Sigmoid colon (tissue), 7 donors: ENCODE measurements around the gene PGAP3. TPM values are rescaled to one million over a fixed set of nuclear protein-coding genes. Genes with fewer than 3 reads are reported as not detected.
A peak's percentile ranks its signal among the peaks of the same experiment; 100 is the strongest.

Source experiments
- DNase-seq: peaks from one replicate; pipeline ENCODE4 v3.0.0-alpha.2; 2019
- H3K27ac ChIP-seq, 4 donors: fragments of 200-600 bp; sonication (generic); one replicate each; pipeline ENCODE4 v1.5.1; 2016 to 2019; ENCODE audit warnings: mild to moderate bottlenecking in 1 of 4
- H3K27me3 ChIP-seq, 3 donors: fragments of 200-600 bp; sonication (generic); one replicate each; pipeline ENCODE4 v1.5.1; 2019; ENCODE audit warnings: mild to moderate bottlenecking in 1 of 3
- H3K36me3 ChIP-seq, 4 donors: fragments of 200-600 bp; sonication (generic); one replicate each; pipeline ENCODE4 v1.5.1; 2016 to 2019
- H3K4me1 ChIP-seq, 4 donors: fragments of 200-600 bp; sonication (generic); one replicate each; pipeline ENCODE4 v1.5.1; 2017 to 2019
- H3K4me3 ChIP-seq, 4 donors: fragments of 200-600 bp; sonication (generic); one replicate each; pipeline ENCODE4 v1.5.1; 2017 to 2019; ENCODE audit warnings: mild to moderate bottlenecking in 2 of 4, moderate library complexity in 1 of 4
- H3K9me3 ChIP-seq, 4 donors: fragments of 200-600 bp in 3 of 4; sonication (generic) in 3 of 4; one replicate each; pipeline versions ENCODE4 v1.5.1 to v1.6.1; 2013 to 2019
- CTCF ChIP-seq, 4 experiments: fragments of 450-650 bp in 3 of 4; fragments of 200-600 bp in 1 of 4; IDR thresholded peaks; one replicate each; pipeline ENCODE4 v1.5.1; 2016 to 2019; ENCODE audit warnings: antibody characterized with exemption in 4 of 4, mild to moderate bottlenecking in 3 of 4, moderate library complexity in 2 of 4
- EP300 ChIP-seq, 4 donors: sonication (generic); formaldehyde crosslinking; IDR thresholded peaks; one replicate each; pipeline ENCODE4 v1.6.1; 2017; ENCODE audit warnings: antibody characterized with exemption in 4 of 4
- POLR2A ChIP-seq, 2 donors: fragments of 450-650 bp; IDR thresholded peaks; one replicate each; pipeline ENCODE4 v1.6.1; 2016; ENCODE audit warnings: antibody characterized with exemption in 2 of 2, mild to moderate bottlenecking in 2 of 2, moderate library complexity in 2 of 2
- POLR2AphosphoS5 ChIP-seq, 4 donors: sonication (generic); formaldehyde crosslinking; IDR thresholded peaks; one replicate each; pipeline ENCODE4 v1.6.1; 2017; ENCODE audit warnings: antibody characterized with exemption in 4 of 4
- WGBS, 2 donors: extraction: QIAGEN DNeasy Blood & Tissue Kit; methylation state at CpG; one replicate each; pipeline ENCODE4 v1.1.7; 2013; 5-methylcytosine and 5-hydroxymethylcytosine counted together
- intact Hi-C: fragments of 100-400 bp; cut with DNase I; formaldehyde crosslinking; loops from one replicate; pipeline ENCODE4 v1.15.1; 2023
- polyA plus RNA-seq, 3 donors: library from polyadenylated mRNA; stranded (reverse); fragments of 200-250 nt; gene quantifications; one replicate each; pipeline ENCODE4 v1.2.3, GENCODE V29; 2013
- total RNA-seq, 4 donors: library from RNA; depleted of rRNA; stranded (reverse); fragments of >200 nt; gene quantifications; one replicate each; pipeline ENCODE4 v1.1.0, GENCODE V29; 2016
- donor health status: healthy with polysubstance abuse.
- donor health status: Bipolar disorder and iron deficiency.
- donor health status: healthy.

PGAP3 gene
- total and polyA plus RNA-seq, 7 donors, result 6.9 to 29.6 (median 8.3) TPM

DNA sequence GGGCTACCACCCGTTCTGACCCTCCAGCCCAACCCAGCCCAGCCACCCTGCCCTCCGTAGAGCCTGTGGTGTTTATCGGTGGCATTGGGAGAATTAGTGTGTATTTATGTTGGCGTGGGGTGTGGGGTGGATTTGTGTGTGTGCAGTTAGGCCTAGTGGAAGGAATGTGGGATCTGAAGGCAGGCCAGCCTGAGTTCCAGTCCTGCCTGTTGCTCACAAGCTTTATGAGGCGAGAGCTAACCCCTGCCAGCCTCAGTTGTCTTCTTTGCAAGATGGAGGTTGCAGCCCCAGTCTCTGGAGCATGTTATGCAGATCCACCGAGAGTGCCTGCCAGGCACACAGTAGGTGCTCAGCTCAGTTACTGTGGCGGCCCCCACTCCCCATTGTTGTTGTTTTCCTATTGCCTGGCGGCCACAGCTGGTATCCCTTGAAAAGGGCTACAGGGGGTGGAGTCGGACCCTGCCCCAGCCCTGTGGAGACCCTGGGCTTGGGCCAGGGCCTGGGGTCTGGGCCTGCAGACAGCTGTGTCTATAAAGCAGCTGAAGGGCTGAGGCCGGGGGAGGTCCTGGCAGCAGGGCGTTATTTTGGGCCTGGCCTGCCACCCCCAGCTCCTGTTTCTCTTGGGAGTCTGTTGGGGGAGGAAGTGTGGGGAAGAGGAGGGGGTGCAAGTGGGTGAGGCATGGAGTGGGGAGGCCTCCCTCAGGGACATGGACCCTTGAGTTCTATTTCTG lies 17.1 kb upstream of the PGAP3 start:
- intact Hi-C loops, result no loop called here
- no peak overlapping the region for H3K4me3 ChIP-seq
- TF ChIP-seq EP300 (IDR thresholded peaks at IDR 0.05), result no peak
- TF ChIP-seq CTCF (IDR thresholded peaks at IDR 0.05), result peak in 2 of 4 experiments; percentile 11 to 34
- 28 to 62% methylated on average over 11 of the region's 11 CpGs for WGBS, 2 donors
- peak overlapping the region in 2 of 4 donors; percentile 42 to 55 for H3K27ac ChIP-seq
- H3K27me3 ChIP-seq, result no peaks in the 10 kb centered on the region
- H3K4me1 ChIP-seq, result peaks cover 0 to 36% (median 29%) of the 10 kb centered on the region in 4 donors
- H3K9me3 ChIP-seq, result no peaks in the 10 kb centered on the region
- peaks cover 0 to 32% (median 22%) of the 10 kb centered on the region in 4 donors for H3K36me3 ChIP-seq
- DNase-seq, result no peak

GRCh38 chr17:39703913-39704312 lies 16.1 kb upstream of the PGAP3 start:
- Histone ChIP-seq H3K36me3 (peaks cover 0 to 21% (median 17%) of the 10 kb centered on the region in 4 donors), H3K4me3 (no peak overlapping the region), H3K27me3 (no peaks in the 10 kb centered on the region), H3K4me1 (peaks cover 0 to 41% (median 32%) of the 10 kb centered on the region in 4 donors), H3K27ac (no peak overlapping the region), H3K9me3 (no peaks in the 10 kb centered on the region)
- no peak for DNase-seq
- intact Hi-C loops, result no loop called here
- 63 to 80% methylated on average over 5 of the region's 5 CpGs for WGBS, 2 donors
- no peak for TF ChIP-seq EP300 (IDR thresholded peaks at IDR 0.05)
- no peak for TF ChIP-seq POLR2A (IDR thresholded peaks at IDR 0.05)
- TF ChIP-seq CTCF (IDR thresholded peaks at IDR 0.05), result no peak
- no peak for TF ChIP-seq POLR2AphosphoS5 (IDR thresholded peaks at IDR 0.05)

GRCh38 chr17:39702901-39703893 lies 15.3 kb upstream of the PGAP3 start:
- intact Hi-C loops, result no loop called here
- Histone ChIP-seq H3K4me1 (peaks cover 0 to 41% (median 32%) of the 10 kb centered on the region in 4 donors), H3K27ac (no peak overlapping the region), H3K9me3 (no peaks in the 10 kb centered on the region), H3K36me3 (peaks cover 0 to 14% (median 10%) of the 10 kb centered on the region in 4 donors), H3K4me3 (no peak overlapping the region), H3K27me3 (no peaks in the 10 kb centered on the region)
- 20 to 61% methylated on average over 12 of the region's 12 CpGs for WGBS, 2 donors
- no peak for DNase-seq
- no peak for TF ChIP-seq CTCF (IDR thresholded peaks at IDR 0.05)
- no peak for TF ChIP-seq POLR2A (IDR thresholded peaks at IDR 0.05)
- no peak for TF ChIP-seq POLR2AphosphoS5 (IDR thresholded peaks at IDR 0.05)
- no peak for TF ChIP-seq EP300 (IDR thresholded peaks at IDR 0.05)

GRCh38 chr17:39701784-39702422 lies 14.0 kb upstream of the PGAP3 start:
- Histone ChIP-seq H3K27ac (peak overlapping the region in 2 of 4 donors; percentile 82 to 84), H3K4me1 (peaks cover 0 to 41% (median 32%) of the 10 kb centered on the region in 4 donors), H3K27me3 (no peaks in the 10 kb centered on the region), H3K4me3 (peak overlapping the region in 1 of 4 donors; percentile 93), H3K9me3 (no peaks in the 10 kb centered on the region), H3K36me3 (peaks cover 0 to 1% (median under 1%) of the 10 kb centered on the region in 4 donors)
- intact Hi-C loops, result loop anchor here (2.0 kb wide), 1 partner anchor 27 kb away; no protein-coding TSS in a partner anchor
- no peak for DNase-seq
- 47 to 73% methylated on average over 4 of the region's 4 CpGs for WGBS, 2 donors
- TF ChIP-seq POLR2AphosphoS5 (IDR thresholded peaks at IDR 0.05) (no peak), EP300 (IDR thresholded peaks at IDR 0.05) (no peak), CTCF (IDR thresholded peaks at IDR 0.05) (no peak), POLR2A (IDR thresholded peaks at IDR 0.05) (no peak)
